Endodermal cell (in vitro differentiated cells): ENCODE results near the gene EZH2. TPM values are rescaled to one million over a fixed set of nuclear protein-coding genes. Genes with fewer than 3 reads are reported as not detected.

Source experiments
- DNase-seq: peaks from one replicate; pipeline ENCODE4 v3.0.0-alpha.2; 2017
- H3K27ac ChIP-seq: 2 replicates; pipeline ENCODE4 v1.5.1; 2013; ENCODE audit warnings: mild to moderate bottlenecking, low read depth, low read length, moderate library complexity
- H3K27me3 ChIP-seq: 2 replicates; pipeline ENCODE4 v1.6.1; 2013; ENCODE audit warnings: mild to moderate bottlenecking, low read length, moderate library complexity; ENCODE audit not compliant: insufficient read depth, control insufficient read depth, poor library complexity, severe bottlenecking
- H3K36me3 ChIP-seq: 2 replicates; pipeline ENCODE4 v1.7.0; 2013; ENCODE audit warnings: mild to moderate bottlenecking, low read length, moderate library complexity; ENCODE audit not compliant: control insufficient read depth, insufficient read depth
- H3K4me1 ChIP-seq: one replicate; pipeline ENCODE4 v1.7.0; 2013; ENCODE audit warnings: low read length; ENCODE audit not compliant: control insufficient read depth, insufficient read depth
- H3K4me3 ChIP-seq: 2 replicates; pipeline ENCODE4 v1.5.1; 2013; ENCODE audit warnings: mild to moderate bottlenecking, low read length, moderate library complexity
- H3K9ac ChIP-seq: 2 replicates; pipeline ENCODE4 v1.6.1; 2013; ENCODE audit warnings: mild to moderate bottlenecking, low read length, moderate library complexity; ENCODE audit not compliant: poor library complexity, severe bottlenecking; ENCODE audit errors: extremely low read depth
- H3K9me3 ChIP-seq: 2 replicates; pipeline ENCODE4 v1.6.1; 2013; ENCODE audit warnings: mild to moderate bottlenecking, low read length, moderate library complexity; ENCODE audit not compliant: control insufficient read depth
- H3K27ac Mint-ChIP-seq: 2 replicates; pipeline ENCODE4 v1.8.0; 2020; ENCODE audit warnings: mixed read lengths
- H3K27me3 Mint-ChIP-seq: 2 replicates; pipeline ENCODE4 v1.8.0; 2021; ENCODE audit warnings: mild to moderate bottlenecking, mixed read lengths; ENCODE audit not compliant: insufficient read depth
- H3K36me3 Mint-ChIP-seq: 2 replicates; pipeline ENCODE4 v1.8.0; 2020; ENCODE audit warnings: low read depth, mixed read lengths
- H3K4me1 Mint-ChIP-seq: 2 replicates; pipeline ENCODE4 v1.8.0; 2020; ENCODE audit warnings: mixed read lengths
- H3K4me3 Mint-ChIP-seq: 2 replicates; pipeline ENCODE4 v1.8.0; 2020; ENCODE audit warnings: mild to moderate bottlenecking, moderate library complexity, mixed read lengths
- H3K9me3 Mint-ChIP-seq: 2 replicates; pipeline ENCODE4 v1.8.0; 2020; ENCODE audit warnings: mild to moderate bottlenecking, mixed read lengths
- CTCF ChIP-seq: fragments of 200-600 bp; sonication (generic); conservative IDR thresholded peaks from 2 replicates; pipeline ENCODE4 v1.5.0; 2021; ENCODE audit warnings: antibody characterized with exemption, mild to moderate bottlenecking
- WGBS, 2 experiments: methylation state at CpG; one replicate each; pipeline versions ENCODE4 v1.1.5 to v1.1.7; 2013; ENCODE audit warnings: missing lambda C conversion rate in 2 of 2, mixed read lengths in 1 of 2; ENCODE audit not compliant: insufficient coverage in 1 of 2, insufficient read length in 1 of 2; 5-methylcytosine and 5-hydroxymethylcytosine counted together
- total RNA-seq, 2 donors: library from RNA; stranded (reverse); fragmentation: NEBNext Ultra II Directional in 1 of 2; extraction: Animal tissue kit (Norgen Biotek cat#: 25700) in 1 of 2; gene quantifications; 2 replicates in 1 of 2; 3 replicates in 1 of 2; pipeline ENCODE4 v1.2.1, GENCODE V29; 2021

The EZH2 gene
- total RNA-seq, 2 donors from 2014 or later, result 40.2 to 46.0 TPM

- Mint-ChIP-seq H3K4me1 (peaks cover 52% of the 10 kb centered on the region), H3K27me3 (no peaks in the 10 kb centered on the region), H3K4me3 (no peak overlapping the region), H3K9me3 (no peaks in the 10 kb centered on the region), H3K27ac (peak overlapping the region; percentile 80), H3K36me3 (peaks cover 2% of the 10 kb centered on the region)
- peaks cover 21% of the 10 kb centered on the region for H3K4me1 ChIP-seq
- DNase-seq, result no peak
- H3K9me3 ChIP-seq, result no peaks in the 10 kb centered on the region
- no peak overlapping the region for H3K27ac ChIP-seq
- no peak overlapping the region for H3K4me3 ChIP-seq
- H3K36me3 ChIP-seq, result no peaks in the 10 kb centered on the region
- H3K9ac ChIP-seq, result no peak overlapping the region
- H3K27me3 ChIP-seq, result no peaks in the 10 kb centered on the region
- no peak for TF ChIP-seq CTCF
- WGBS, 2 experiments, result 80 to 83% methylated on average over 6 to 7 of the region's 7 CpGs
These were observed 34.5 kb downstream of the EZH2 start for GRCh38 chr7:148849393-148850098.

GRCh38 chr7:148847815-148848734 is 36.0 kb downstream of the EZH2 start:
- Histone ChIP-seq H3K9me3 (no peaks in the 10 kb centered on the region), H3K4me3 (no peak overlapping the region), H3K4me1 (peaks cover 21% of the 10 kb centered on the region), H3K27me3 (no peaks in the 10 kb centered on the region), H3K27ac (peak overlapping the region; percentile 6), H3K36me3 (no peaks in the 10 kb centered on the region), H3K9ac (no peak overlapping the region)
- H3K4me3 Mint-ChIP-seq, result no peak overlapping the region
- TF ChIP-seq CTCF, result no peak
- H3K27ac Mint-ChIP-seq, result peak overlapping the region; percentile 10
- 84 to 86% methylated on average over 6 to 8 of the region's 9 CpGs for WGBS, 2 experiments
- H3K36me3 Mint-ChIP-seq, result peaks cover 5% of the 10 kb centered on the region
- H3K4me1 Mint-ChIP-seq, result peaks cover 52% of the 10 kb centered on the region
- H3K9me3 Mint-ChIP-seq, result no peaks in the 10 kb centered on the region
- DNase-seq, result no peak
- no peaks in the 10 kb centered on the region for H3K27me3 Mint-ChIP-seq

- H3K9ac ChIP-seq, result no peak overlapping the region
- H3K27ac Mint-ChIP-seq, result no peak overlapping the region
- TF ChIP-seq CTCF, result no peak
These were observed 45.2 kb downstream of the EZH2 start for GRCh38 chr7:148838905-148839304.

More at GRCh38 chr7:148838905-148839304, 45.2 kb downstream of the EZH2 start:
- H3K36me3 ChIP-seq, result peaks cover 19% of the 10 kb centered on the region
- no peaks in the 10 kb centered on the region for H3K27me3 Mint-ChIP-seq
- DNase-seq, result no peak
- H3K4me1 ChIP-seq, result no peaks in the 10 kb centered on the region
- H3K9me3 ChIP-seq, result no peaks in the 10 kb centered on the region
- no peaks in the 10 kb centered on the region for H3K27me3 ChIP-seq
- peaks cover 21% of the 10 kb centered on the region for H3K36me3 Mint-ChIP-seq
- H3K4me1 Mint-ChIP-seq, result peaks cover 1% of the 10 kb centered on the region
- no peaks in the 10 kb centered on the region for H3K9me3 Mint-ChIP-seq
- no peak overlapping the region for H3K4me3 ChIP-seq
- no peak overlapping the region for H3K27ac ChIP-seq
- 98% methylated on average over 2 of the region's 2 CpGs; no CpG with 5 or more reads in 1 of the 2 experiments for WGBS, 2 experiments
- no peak overlapping the region for H3K4me3 Mint-ChIP-seq
